ENCODE results near the gene NSL1. TPM values are rescaled to one million over a fixed set of nuclear protein-coding genes. Genes with fewer than 3 reads are reported as not detected.
A peak's percentile ranks its signal among the peaks of the same experiment; 100 is the strongest.
"Not testable (repeated sequence)": the region's sequence is repeated elsewhere in the genome, so short reads cannot be mapped to it uniquely, and the experiment has no call there.

The NSL1 gene
- polyA plus RNA-seq, 4 donors = 41.2 to 53.3 (median 43.9) TPM

DNA sequence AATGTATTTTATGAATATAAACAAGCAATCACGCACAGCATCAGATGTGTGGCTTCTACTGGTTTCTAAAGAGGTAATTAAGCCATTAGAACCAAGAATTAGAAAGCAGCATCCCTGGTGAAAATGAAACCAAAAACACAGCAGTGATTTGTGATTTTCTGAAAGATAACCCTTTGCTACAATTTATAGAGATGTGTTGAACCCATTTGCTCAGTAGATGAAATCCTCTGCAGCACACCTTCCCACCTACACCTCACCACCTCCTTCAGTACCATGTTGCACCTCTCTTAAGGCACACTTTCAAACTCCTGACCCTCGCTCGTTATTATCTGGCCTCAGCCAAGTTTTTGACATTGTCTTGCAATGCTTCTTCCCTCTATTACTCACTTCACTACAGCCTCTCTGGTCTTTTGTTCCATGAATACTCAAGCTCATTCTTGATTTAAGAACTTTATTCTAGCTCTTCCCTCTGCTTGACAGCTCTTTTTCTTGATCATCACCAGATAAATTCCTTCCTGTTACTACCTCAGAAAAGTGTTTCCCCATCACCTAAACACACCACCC lies 38.6 kb downstream of the NSL1 start:
- DNase-seq (ENCODE audit: low read depth in 4 of 4, low spot score in 3 of 4) = no peak

DNA sequence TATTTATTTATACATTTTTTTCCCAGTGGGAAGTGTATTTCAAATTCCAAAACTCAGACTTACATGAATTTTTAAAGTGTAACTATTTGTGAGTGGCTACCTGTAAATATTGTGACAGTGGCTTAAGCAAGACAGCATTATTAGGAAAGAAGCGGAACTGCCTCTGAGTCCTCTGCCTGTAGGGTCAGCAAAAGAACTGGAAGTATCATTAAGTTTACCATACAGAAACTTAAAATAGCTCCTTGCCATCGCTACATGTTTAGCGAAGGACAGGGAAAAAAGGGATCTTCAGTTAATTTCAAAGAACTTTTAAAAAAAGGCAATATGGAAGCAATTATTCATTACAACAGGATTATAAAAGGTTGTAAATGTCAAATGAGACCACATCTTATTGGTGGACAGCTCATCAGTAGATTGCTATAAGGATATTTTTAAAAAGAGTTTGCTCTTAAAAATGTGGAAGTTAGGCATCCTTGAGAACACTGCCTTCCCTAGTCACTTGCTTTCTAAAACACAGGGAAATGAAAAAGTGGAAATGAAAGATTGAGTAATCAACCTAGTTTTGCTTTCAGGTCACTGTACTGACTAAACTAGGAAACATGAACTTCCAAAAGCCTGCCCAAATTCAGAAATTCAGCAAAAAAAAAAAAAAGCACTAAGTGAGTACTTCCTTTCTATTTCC lies 39.2 kb downstream of the NSL1 start:
- no peak for DNase-seq (ENCODE audit: low read depth in 4 of 4, low spot score in 3 of 4)

DNA sequence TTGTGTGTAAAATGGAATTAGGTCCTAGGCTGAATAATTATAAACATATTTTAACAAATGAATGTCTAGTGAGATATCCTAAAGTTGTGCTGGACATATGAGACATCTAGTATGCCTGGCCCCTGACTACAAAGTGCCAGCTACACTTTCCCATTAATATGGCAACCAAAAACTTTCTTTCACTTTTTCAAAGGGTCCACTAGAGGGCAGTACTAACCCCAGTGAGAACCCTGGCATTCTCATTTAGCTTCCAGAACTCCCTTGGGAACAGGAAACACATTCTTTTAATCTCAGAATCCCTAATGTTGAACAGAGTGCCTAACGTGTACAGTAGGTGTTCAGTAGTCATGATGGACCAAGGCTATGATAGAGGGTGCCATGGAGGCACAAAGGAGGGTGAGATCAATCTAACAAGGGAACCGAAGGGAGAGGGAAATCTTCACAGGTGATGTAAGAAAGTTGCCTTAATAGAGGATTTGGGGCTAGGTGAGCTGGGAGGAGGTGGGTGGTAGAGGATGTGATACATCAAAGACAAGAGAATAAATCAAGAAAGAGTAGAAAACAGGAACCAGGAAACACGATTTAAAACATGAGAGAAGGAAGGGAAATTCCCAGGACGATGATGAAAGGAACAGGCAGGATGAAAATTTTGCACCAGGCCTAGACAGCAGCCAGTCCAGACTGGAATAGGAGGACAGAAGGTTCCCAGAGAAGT lies 41.6 kb downstream of the NSL1 start:
- peak; percentile 8 to 26 (median 10) for DNase-seq (ENCODE audit: low read depth in 4 of 4, low spot score in 3 of 4)

DNA sequence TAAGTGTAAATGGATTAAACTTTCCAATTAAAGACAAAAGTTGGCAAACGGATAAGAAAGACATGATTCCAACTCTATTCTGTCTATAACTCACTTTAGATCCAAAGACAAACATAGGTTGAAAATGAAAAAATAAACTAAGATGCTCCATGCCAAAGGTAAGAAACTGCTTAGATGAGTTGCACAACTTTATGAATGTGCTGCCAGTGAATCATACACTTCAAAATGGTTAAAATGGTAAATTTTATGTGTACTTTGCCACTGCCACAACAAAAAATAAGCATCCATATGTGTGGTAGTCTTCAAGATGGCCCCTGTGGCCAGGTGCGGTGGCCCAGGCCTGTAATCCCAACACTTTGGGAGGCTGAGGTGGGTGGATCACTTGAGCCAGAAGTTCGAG lies 45.0 kb downstream of the NSL1 start:
- DNase-seq (ENCODE audit: low read depth in 4 of 4, low spot score in 3 of 4) = no peak

DNA sequence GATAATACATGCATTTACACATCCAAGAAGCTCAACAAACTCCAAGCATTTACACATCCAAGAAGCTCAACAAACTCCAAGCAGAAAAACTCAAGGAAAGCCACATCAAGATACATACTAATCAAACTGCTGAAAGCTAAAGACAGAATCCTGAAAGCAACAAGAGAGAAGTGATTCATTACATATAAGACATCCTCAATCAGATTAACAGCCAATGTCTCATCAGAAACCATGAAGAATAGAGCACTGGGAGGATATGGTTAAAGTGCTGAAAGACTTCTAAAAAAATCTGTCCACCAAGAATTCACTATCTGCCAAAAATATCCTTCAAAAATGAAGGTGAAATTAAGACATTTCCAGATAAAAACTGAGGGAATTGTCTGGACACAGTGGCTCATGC lies 46.3 kb downstream of the NSL1 start:
- no peak for DNase-seq (ENCODE audit: low read depth in 4 of 4, low spot score in 3 of 4)

DNA sequence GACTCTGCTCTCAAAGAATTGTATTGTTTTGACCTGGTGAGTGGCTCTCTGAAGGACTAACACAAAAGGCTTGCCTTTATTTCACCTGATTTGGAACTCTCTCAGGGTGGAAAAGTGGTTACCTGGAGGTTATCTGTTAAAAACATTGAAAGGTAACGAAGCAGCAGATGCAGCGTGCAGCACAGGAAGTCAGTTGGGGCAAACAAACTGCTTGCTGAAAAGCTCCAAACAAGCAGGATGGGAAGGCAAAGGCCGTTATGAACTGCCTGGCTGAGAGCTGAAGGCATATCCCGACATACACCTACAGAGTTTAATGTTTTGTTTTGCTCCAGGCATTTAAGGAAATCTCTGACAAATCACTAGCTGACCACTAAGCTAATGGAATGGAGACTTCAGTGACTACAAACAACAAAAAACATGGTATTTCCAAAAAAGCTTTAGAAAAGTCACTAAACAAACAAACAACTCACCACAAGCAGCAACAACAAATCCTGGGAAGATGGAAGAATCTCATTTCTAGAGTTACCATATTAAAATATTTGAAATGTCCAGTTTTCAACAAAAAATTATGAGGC lies 47.6 kb downstream of the NSL1 start:
- DNase-seq (ENCODE audit: low read depth in 4 of 4, low spot score in 3 of 4) = no peak

DNA sequence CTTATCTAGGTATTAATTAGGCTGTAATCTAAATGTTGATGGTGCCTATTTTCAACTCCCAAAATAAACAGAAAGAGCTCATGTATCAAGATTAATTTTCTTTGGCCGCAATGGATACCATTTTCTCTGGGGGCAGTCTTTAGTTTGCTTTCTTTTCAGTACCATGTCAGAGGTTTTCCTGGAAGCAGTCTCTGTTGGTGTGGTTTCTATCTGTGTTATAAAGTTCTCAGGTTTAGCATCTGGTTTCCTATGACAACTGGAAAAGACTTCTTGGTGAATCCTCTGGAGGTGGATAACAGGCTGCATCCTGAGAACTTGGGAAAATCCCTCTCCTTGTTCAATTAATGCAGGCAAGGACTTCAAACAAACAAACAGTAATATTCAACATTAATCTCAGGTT lies 53.2 kb downstream of the NSL1 start:
- no peak for DNase-seq (ENCODE audit: low read depth in 4 of 4, low spot score in 3 of 4)

DNA sequence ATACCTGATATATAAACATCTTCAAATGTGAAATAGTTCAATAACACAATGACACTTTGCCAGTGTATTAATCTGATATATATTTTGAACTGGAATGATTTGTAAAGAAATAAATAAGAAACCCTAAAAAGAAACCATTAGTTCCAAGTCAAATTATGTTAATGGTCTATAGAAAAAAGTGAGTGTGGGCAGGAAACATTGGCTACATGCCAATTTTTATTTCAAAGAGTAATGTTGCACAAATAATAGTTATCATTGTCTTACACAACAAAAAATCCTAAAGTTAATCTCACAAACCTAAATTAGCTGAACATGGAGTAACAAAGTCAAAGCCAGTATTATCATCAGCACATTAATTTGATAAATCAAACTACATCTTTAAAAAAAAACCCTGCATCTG lies 54.0 kb downstream of the NSL1 start:
- DNase-seq (ENCODE audit: low read depth in 4 of 4, low spot score in 3 of 4) = no peak

DNA sequence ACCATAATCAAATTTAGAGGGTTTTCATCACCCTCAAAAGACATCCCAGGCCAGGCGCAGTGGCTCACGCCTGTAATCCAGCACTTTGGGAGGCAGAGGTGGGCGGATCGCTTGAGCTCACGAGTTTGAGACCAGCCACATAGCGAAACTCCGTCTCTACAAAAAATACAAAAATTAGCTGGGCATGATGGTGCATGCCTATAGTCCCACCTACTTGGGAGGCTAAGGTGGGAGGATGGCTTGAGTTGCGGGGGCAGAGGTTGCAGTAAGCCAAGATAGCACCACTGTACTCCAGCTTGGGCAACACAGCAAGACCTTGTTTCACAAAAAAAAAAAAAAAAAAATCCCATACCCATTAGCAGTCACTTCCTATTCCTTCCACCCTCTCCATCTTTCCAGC lies 58.5 kb downstream of the NSL1 start:
- DNase-seq (ENCODE audit: low read depth in 4 of 4, low spot score in 3 of 4) = no peak

DNA sequence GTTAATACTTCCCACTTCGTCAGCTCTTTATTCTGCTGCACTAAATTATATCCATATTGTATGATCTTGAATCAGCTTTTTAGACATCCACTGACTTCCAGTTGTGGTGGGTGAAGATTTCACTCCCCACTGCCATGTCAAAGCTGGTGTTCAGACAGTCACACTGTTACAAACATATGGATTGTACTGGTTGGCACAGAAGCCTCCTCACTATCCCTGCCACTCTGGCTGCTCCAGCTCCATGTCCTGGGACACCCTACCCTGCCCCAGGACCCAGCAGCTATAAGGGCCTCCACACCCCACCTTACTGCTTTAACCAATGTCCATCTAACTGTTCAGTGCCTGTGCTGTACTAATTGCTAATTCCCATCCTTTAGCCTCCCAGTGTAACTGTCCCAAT lies 59.9 kb downstream of the NSL1 start:
- DNase-seq (ENCODE audit: low read depth in 4 of 4, low spot score in 3 of 4) = no peak

DNA sequence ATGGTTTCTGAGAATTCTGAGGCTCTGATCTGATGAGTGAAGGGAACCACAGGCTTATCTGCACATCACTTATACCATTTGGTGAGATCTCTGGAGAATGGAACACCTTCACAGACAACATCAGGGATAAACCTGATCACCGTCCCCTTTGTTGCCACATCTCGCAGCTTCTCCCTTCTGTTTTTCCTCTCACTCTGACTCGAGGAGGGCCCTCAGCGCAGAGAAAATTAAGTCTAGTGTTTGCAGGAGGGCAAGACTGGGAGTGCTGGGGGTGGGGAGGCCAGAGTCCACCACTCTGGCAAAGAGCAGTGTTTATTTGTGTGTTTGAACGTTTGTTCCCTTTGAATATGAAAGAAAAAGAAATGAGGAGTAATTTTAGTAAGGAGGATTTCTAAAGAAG lies 63.0 kb downstream of the NSL1 start:
- DNase-seq (ENCODE audit: low read depth in 4 of 4, low spot score in 3 of 4) = no peak

DNA sequence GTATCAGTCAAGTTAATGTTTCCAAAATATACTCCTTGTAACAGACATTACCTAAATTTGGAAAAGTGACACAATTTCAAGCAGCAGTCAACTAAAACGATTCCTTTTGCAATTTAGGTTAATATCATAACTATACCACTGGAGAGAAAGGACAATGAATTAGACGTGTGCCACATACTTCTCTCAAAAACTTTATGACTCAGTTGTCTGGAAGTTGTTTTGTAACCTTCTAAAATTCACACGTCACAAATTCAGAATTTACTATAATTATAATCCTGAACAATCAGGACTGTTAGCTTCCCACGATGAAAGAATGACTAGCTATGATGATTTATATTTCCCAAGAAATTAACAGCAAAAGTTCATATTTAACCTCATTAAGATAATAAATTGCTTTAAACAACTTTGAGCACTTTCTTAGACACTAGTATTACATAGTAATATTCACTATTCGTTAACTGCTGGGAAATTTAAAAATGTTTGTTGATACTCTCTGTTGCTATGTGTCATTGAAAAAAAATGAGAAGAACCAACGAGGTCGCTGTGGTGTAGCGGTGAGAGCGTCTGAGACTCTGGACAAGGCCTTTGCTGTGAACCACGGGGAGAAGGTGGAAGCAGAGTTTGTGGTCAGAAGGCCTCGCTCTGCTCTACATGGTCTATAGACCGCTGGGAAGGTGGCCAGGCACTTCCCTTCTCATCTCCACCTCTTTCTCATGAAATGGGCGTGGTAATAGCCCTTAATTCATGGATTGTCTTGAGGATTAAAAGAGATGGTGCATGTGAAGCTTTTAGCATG lies 64.0 kb downstream of the NSL1 start:
- DNase-seq (ENCODE audit: low read depth in 4 of 4, low spot score in 3 of 4) = no peak

DNA sequence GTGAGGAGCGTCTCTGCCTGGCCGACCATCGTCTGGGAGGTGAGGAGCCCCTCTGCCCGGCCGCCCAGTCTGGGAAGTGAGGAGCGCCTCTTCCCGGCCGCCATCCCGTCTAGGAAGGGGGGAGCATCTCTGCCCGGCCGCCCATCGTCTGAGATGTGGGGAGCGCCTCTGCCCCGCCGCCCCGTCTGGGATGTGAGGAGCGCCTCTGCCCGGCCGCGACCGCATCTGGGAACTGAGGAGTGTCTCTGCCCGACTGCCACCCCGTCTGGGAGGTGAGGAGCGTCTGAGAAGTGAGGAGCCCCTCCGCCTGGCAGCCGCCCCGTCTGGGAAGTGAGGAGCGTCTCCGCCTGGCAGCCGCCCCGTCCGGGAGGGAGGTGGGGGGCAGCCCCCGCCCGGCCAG lies 66.9 kb downstream of the NSL1 start:
- DNase-seq (ENCODE audit: low read depth in 4 of 4, low spot score in 3 of 4) = not testable (repeated sequence)

DNA sequence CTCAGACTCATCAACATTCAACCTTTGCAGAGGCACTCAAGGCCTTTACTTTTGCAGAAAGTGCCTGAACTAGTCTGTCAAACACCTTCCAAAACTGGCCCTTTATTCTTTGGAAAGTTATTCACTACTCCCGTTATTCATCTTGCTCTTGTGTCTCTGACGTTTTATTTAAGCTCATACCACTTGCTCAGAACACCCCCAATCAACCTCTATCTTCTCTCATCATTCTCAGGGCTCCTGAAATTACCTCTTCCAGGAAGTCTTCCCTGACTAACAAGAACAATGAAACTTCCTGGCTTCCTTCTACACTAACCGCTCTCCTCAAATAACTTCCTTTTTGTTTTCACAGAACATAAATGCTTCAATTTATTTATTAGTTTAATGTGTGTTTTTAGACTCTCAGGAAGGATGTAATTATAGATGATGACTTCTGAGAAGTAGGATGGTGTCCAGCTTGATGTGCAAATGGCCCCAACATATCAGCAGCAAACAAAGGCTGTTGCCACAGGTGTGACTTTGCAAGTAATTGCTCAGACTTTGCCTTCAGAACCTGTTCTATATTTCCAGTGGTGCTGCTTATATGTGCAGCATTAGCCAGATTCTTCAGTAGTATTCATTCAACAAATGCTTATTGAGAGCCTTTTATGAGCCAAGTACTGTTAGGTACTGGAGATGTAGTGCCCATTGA lies 69.2 kb downstream of the NSL1 start:
- DNase-seq (ENCODE audit: low read depth in 4 of 4, low spot score in 3 of 4) = no peak

DNA sequence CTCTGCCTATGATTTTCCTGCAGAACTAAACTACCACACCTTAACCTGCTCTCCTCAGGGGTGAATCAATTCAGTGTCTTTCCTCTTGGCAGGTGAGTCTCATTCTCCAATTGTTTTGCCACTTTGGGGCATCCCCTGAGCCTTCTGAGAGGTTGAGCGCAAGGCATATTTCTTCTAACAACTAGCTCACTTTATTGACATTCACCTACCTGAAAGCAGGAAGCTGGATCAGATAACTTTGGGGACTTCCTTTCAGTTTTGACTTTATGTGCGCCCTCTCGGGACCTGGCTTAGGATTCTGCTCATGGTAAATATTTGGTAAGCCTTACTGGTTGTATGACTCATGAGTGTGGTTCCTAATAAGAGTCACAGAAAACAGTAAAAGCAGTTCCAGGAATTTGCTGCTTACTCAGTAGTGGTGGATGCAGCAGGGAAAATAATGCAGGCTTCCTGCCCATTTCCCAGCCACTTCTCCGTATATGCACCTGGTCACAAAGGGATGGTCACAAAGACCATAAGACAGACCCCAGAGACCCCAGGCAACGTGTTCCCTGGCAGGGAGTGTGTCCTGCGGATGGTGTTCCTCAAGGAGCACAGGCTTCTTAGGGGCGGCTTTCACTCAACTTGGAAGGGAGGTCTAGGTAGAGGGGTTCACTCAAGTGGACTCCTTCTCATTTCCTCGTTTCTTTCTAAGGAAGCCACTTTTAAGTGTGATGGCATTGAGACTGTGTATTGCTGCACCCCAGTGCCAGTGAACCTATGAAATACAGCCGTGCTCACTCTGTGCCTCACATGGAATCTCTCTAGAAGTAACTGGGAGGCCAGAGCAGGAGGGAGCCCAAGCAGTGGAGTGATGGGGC lies 70.0 kb downstream of the NSL1 start:
- DNase-seq (ENCODE audit: low read depth in 4 of 4, low spot score in 3 of 4) = no peak

DNA sequence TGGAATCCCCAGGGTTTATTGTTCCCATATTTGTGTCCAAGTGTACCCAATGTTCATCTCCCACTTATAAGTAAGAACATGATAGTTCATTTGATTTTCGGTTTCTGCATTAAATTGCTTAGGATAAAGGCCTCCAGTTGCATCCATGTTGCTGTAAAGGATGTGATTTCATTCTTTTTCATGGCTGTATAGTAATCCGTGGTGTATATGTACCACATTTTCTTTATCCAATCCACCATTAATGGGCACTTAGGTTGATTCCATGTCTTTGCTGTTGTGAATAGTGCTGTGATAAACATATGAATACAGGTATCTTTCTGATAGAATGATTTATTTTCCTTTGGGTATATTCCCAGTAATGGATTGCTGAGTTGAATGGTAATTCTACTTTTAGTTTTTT lies 71.9 kb downstream of the NSL1 start:
- DNase-seq (ENCODE audit: low read depth in 4 of 4, low spot score in 3 of 4) = no peak

DNA sequence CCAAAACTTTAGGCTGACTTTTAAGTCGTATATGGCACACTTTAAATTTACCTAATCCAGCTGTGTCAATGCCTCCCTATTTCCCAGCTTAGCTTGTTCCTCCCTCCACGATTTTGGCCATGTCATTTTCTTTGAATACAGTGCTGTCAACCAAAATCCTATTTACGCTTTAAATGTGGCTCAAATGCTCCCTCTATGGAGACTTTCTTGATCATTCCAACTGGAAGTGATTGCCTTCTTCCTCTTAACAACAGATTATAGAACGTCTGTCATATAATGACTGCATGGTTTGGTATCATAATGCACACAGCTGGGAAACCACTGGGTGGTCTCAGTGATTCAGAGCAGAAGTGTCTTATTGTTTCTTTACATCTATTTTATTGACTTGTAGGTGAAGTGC lies 73.1 kb downstream of the NSL1 start:
- no peak for DNase-seq (ENCODE audit: low read depth in 4 of 4, low spot score in 3 of 4)

DNA sequence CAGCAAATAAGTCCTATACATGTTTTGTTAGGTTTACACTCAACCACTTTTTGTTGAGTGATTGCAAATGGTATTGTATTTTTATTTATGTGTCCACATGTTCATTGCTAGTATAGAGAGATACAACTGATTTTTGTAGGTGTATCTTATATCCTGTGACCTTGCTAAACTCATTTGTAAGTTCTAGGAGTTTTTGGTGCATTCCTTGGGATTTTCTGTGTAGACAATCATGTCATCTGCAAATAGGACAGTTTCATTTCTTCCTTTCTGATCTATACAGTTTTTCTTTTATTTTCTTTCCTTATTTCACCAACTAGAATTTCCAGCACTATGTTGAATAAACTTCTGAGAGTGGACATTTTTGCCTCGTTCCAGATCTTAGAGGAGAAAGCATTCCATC lies 75.4 kb downstream of the NSL1 start:
- no peak for DNase-seq (ENCODE audit: low read depth in 4 of 4, low spot score in 3 of 4)

DNA sequence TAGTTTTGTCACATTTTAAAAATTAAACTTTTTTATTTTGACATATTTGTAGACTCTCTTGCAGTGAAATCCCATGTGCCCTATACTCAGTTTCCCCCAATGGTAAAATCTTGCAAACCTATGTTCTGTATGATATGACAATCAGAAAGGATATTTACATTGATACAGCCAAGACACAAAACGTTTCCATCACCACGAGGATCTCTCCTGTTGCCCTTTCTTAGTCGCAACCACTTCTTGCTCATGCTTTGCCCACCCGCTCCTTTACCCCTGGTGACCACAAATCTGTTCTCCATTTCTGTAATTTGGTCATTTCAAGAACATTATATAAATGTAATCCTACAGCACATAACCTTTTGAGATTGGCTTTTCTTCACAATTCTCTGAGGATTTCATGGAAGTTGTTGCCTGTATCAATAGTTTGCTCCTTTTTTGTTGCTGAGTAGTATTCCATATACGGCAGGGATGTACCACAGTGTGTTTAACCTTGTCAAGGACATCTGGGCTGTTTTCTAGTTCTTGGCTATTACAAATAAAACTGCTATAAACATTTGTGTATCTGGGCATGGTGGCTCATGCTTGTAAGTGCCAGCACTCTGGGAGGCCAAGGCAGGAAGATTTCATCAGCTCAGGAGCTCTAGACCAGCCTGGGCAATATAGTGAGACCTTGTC lies 78.0 kb downstream of the NSL1 start:
- DNase-seq (ENCODE audit: low read depth in 4 of 4, low spot score in 3 of 4) = no peak

All from left renal pelvis (tissue), 4 donors.